Activated naive CD4-positive, alpha-beta T cell (primary cell): ENCODE measurements around the gene RACK1.

Experiments used
- DNase-seq, 4 experiments: peaks; one replicate each; lab custom pipeline; 2025; lab: John Stamatoyannopoulos, UW

RACK1 gene

DNA sequence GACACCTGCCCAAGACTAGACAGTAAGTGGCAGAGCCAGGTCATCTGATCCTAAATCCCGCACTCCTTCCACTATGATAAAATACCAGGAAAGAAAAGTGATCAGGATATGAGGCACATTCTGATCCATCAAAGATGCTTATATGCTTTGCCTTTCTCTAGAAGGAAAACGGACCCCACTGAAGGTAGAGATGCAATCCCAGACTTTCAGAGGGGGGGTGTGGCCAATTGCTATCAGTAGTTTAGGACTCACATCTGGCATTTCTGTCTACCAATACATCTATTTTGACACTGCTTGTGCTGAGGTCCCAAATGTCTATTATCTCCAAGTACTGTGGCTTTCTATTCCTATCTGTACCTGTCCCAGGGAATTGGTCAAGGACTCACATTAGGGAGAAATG is 15.6 kb upstream of the RACK1 start:
- no peak for DNase-seq

DNA sequence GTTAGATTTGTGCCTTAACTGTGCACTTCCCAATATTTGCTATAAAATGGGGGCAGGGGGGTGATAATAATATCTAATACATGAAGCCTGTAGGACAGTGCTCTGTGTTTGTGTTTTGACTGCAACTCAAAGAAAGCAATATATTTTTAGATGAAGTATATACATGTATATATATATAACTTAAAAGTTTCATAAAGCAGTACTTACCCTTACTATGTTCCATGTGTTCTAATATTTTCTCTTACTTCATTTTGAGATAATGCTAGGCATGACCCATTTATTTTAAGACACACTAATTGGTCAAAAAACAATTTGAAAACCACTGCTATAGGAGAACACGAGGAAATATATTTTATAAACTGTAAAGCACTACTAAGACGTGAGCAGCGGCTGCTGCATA is 14.9 kb upstream of the RACK1 start:
- no peak for DNase-seq

DNA sequence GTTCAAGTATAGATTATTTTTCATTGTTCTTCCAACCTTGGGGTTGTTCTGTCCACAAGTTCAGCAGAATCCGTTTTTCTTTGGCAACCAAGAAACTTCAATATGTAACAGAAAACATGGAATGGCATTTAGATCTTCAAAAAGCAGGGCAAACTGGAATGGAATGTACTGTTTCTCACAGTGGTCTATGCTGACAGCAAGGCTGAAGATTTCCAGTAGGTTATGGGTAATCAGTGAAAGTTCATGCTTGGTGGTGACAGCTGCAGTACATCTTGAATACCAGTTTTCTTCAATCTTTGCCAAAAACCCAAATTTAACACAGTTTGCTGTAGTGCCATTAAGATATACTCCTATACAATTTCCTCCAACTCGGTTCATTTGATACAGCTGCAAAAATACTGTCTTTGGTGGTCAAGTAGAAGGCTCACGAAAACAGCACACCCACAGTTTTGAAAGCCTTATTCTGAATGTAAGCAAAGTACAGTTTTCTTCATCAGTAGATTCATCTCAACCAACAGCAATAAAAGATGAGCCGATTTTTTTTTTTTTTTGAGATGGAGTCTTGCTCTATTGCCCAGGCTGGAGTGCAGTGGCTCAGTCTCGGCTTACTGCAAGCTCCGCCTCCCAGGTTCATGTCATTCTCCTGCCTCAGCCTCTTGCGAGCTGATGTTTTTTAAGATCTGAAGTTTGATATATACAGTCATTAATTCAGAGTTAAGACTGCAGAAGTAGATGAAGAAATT is 12.3 kb upstream of the RACK1 start:
- DNase-seq = no peak

DNA sequence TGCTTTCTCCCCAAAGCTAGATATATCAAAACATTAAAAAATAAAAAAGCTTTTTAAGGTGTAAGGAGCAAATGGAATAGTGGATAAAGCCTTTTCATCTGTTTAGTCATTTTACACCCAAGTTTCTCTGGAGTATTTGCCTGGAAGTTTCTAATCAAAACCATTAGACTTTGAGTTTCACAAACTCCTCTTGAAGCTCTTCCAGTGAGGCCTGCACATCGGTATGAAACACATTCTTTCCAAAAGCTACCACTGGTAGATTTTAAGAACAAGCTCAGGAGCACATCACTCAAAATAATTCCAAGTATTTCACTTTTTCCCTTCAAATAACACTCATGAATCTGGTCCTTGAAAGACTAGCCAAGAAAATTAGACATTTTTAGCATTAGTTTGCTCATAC is 11.6 kb upstream of the RACK1 start:
- no peak for DNase-seq

DNA sequence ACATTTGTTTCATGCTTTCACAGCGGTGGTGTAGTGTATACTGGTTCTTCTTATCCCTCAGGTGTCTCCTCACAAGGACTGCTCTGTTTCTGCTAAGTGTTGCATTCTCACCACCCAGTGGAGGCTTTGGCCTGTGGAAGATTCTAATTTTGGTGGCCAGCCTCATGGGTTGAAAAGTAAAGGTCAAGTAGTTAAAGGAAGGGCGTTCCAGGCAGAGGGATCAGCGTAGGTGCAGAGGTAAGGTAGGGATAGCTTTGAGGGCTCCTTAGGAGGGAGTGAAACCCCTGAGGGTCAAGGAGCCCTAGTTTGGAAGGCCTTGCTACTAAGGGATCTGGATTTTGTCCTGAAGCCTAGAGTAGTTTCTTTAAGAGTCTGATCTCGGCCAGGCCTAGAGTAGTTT is 4.6 kb upstream of the RACK1 start:
- no peak for DNase-seq

DNA sequence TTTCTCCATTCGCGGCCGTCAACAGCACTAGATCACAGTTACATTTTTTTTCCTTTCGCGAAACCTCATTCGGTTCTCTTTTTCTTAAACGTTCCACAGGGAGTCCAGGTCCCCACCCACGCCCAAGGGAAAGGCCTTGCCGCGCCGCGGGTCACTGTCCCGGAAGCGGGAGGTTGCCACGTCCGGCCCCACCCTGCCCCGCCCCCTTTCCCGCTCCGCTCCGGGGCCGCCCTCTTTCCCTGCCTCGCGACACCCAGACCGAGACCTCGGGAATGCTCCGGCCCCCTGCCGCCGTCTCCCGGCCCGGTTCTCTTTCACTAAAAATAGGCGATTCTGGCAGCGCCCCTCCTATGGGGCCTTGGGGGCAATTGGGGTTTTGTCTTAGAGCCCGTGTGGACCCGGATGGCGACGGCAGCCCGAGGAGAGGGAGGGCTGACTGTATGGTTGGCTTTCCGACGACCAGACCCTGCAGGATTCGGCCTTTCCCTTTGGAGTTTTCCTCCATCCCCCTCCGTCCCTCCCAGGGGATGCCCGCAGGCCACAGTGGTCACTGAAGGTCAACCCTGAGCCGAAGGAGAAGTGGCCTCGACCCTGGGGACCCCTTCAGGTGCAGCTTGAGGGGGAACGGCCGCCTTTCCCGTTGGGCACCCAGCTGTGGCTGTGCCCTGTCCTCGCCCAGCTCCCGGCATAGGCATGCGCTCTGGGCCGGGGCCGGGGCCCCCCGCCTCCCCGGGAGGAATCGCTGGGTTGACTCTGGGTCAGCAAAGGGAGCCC is 2.8 kb upstream of the RACK1 start:
- DNase-seq = no peak

DNA sequence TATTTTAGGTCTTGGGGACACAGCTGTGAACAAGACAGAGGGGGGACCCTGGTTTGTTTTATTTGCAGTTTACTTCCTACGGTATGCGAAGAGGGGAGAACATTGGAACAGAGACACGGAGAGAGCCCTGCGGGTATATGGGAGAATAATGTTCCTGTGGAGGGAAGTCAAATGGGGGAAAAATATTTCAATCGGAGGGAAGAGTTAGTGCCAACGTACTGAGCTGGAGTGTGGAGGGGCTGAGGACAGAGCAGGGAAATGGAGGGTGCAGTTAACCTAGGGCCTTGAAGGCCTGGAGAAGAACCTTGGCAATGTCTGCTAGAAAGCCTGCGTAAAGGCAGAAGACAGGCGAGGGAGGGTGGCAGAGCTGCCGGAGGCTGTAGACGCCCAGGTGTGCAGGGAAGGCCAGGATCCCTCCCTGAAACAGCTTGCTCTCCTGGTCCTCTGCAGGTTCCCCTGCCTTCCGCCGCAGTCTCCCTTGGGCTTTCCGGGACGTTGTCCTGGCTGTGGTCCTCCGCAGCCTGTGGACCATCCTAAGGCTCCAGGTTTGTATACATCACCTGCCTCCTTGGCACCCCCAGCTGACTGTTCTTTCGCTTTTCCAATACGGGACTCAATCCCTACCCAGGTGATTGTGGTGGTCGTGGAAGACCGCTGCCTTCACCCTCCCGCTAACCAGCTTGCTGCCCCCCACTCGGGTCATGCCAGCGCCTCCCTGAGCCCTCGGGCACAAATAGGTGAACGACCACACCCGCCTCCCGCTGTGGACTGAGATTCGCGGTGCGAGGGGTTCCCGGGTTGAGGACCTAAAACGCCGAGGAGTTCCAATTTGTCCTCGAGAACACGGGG is 1.9 kb upstream of the RACK1 start:
- no peak for DNase-seq

DNA sequence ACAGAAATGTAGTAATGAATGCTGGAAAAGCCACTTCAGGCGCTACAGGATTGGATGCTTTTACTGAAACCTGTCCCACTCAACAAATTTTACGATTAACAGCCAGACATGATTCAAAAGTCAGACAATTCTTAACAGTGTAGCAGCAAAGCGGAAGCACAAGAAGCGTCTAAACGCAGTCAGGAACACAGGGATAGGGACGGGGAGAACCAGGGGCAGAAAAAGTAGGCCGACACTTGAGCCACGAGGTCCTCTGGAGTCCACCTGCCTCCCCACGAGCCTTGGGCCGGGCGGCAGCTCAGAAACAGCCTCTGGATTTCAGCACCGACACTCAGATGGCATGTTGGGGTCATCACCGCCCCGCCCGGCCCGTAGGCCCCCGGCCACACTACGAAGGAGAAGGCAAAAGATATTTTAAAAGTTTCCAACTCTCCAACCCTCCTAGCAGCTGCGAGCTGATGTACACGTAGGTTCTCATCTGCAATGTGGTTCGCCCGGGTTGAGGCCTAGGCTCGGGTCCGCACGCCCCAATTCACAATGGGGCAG is 615 bp downstream of the RACK1 start:
- DNase-seq = no peak

DNA sequence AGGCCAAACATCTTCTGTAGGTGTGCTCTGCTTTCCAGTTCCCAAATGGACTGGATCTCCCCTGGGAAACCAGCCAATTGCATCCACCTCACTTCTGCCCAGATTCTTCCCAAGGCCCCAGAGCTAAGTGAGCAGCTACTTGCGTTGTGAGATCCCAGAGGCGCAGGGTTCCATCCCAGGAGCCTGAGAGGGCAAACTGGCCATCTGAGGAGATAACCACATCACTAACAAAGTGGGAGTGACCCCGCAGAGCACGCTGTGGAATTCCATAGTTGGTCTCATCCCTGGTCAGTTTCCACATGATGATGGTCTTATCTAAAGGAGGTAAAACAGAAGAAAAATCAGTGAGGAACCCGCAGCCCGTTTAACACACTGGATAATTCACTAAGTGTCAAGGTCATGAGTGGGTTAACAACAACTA is 1.7 kb downstream of the RACK1 start:
- DNase-seq = no peak

DNA sequence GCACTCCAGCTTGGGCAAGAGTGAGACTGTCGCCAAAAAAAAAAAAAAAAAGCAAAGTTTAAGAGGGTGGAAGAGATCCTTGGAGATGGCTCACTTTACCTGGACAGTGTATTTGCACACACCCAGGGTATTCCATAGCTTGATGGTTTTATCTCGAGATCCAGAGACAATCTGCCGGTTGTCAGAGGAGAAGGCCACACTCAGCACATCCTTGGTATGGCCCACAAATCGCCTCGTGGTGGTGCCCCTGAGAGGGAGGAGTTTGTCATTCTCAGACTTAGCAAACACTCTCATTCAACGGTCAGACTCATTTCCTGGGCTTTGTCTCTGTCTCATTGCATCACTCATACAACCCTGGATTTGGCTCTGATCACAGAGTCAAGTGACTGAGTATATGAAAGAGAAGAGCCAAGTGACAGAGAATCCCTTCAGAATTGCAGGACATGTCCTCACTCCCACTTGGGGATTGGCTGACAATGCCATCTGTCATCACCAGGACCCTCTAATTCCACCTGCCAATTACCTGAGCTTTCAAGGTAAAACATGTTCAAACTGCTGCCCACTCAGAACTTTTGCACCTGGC is 2.2 kb downstream of the RACK1 start:
- no peak for DNase-seq

DNA sequence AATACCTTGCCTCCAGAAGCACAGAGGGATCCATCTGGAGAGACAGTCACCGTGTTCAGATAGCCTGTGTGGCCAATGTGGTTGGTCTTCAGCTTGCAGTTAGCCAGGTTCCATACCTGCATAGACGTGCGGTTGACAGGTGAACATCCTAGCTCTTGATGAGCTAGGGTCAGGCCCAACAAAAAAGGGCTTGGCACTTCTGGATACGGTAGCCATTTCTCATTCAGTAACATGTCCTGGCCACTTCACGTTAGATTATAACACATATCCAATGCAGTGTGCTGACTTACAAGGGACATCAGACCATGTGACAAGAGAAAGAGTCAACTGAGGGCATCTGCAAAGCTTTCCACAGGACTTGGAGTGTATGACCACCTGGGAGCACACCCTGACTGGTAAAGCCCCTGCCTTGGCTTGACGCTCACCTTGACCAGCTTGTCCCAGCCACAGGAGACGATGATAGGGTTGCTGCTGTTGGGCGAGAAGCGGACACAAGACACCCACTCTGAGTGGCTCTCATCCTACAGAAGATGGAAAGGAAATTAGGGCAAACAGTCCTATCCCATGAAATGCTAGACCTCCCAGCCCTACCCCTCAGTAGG is 4.5 kb downstream of the RACK1 start:
- no peak for DNase-seq

DNA sequence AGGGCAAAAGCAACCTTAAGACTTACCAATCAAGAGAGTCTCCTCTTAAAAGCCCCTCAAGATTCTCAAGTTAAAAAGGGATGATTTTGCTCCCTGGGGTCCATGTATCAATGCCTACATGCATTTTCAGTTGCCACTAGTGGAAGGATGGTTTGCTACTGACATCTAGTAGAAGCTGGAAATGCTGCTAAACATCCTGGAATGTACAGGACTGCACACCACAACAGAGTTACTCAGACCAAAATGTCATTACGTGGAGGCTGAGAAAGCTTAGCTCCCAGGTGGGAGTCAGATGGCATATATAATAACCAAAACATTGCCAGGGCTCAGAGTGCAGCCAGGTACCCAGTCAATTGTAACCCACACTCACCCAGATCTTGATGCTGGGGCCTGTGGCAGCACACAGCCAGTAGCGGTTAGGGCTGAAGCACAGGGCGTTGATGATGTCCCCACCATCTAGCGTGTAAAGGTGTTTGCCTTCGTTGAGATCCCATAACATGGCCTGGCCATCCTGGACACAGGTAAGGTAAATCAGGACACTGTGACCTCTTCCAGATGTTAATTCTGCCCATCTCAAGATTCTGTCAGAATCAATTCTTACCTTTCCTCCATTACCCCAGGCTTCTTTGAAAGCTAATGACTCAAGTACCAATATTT is 5.8 kb downstream of the RACK1 start:
- DNase-seq = no peak

DNA sequence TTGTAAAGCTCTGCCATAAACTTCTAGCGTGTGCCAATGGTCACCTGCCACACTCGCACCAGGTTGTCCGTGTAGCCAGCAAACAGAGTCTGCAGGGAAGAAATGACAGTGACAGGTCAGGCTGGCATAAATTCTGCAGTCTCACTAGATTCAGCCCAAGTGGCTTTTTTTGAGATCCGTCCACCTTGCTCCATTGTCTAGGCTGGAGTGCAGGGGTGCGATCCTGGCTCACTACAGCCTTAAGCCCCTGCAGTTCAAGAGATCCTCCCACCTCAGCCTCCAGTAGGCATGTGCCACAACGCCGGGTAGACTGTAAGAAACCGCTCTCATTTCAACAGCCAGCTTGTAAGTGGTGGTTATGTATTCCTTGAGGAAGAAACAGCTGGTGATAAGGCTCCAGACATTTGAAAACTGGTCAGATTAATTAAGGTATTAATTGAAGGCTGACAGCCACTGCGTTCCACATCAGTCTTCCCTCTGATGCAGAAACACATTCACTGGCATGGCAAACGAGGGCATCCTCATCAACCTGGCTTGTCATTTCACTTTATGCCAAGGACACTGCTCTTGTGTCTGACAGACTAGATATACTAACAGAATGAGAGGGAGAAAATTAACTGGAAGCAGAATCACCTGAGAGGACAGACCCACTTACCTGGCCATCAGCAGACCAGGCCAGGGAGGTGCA is 6.6 kb downstream of the RACK1 start:
- no peak for DNase-seq

DNA sequence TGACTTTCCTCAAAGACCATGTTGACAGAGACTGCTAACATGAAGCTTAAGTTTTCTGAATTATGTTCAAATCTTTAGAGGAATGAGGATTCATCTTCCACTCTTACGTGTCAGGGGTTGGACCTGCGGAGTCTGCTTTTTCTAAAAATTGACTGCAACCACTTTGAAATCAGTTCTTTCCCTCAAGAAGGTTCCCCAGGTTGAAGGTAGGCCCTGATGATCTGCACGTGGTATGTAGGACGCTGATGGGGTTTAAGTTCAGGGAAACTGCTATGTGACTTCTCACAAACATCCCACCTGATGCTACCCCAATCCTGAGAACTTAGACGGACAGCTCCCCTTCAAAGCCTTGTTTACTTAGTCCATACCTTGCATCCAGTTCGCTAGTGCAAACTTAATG is 7.2 kb downstream of the RACK1 start:
- no peak for DNase-seq

DNA sequence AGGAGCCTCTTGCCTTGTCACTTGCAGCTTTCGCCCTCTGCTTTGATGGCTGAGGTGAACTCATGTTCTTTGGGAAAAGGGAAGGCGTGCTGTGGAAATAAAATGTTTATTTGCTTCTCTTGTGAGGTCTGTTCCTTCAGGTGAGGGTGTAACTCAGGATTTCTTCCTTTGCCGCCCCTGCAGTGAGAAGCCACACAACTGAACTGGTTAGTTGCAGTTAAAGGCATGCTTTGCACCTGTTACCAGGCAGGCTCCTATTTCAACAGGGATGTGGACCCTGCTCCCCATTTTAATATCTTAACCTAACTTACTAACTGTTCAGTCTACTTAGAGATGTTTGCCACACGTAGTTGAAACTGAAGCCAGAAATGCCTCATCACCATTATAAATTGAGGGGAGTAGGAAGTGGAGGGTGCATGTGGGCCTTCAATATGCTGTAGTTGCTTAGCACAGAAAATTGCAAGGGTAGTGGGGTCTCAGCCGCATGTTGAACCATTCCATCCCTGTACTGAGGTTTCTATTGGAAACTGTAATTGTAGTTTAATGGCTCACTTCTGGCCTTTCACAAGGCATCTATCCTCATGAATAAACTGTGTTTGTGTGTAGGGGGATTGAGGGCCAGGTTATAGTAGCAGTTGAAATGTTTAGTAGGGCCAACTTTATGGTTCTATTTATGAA is 7.9 kb downstream of the RACK1 start:
- DNase-seq = no peak

DNA sequence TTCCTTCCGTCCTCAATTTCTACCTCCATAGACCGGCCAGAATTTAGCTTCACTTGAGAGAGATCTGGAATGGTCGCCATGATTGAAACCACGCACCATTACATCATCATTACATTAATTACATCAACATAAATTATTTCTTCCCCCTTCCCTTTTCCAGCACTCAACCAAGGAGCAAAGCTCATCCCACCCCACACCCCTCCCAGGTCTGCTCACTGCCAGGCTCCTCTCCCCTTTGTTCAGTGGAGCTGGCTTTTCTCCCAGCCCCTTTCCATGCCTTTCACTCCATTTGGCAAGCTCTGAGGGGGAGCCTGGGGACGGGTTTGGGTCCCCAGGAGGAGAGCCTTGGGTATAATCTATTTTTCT is 8.4 kb downstream of the RACK1 start:
- no peak for DNase-seq

DNA sequence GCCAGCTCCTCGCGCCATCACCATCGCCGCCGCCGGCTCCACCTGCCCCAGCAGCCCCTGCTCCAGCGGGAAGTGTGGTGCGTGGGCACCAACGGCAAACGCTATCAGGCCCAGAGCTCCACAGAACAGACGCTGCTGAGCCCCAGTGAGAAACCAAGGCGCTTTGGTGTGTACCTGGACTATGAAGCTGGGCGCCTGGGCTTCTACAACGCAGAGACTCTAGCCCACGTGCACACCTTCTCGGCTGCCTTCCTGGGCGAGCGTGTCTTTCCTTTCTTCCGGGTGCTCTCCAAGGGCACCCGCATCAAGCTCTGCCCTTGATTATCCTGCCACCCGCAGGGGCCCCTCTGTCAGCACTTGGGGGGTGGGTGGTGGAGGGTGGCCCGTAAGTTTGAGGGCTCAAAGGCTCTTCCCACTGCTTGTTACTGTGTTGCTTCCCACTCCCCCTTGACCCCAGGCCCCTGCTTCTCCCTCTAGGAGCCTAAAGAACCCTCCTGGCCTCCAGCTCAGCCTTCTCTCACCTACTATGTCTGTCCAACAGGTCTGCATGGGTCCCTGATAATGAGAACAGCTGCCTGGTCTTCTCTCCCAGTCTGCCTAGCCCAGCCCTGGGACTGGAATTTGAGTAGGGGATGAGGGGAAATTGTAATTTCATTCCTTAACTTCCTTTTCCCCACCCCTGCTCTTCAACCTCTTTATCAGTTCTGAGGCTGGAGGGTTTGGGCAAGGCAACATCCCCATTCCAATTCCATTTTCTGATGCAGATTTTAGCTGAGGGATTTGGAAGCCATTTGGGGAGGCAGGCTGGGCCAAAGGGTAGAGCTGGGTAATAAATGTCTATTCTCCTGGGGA is 9.0 kb downstream of the RACK1 start:
- DNase-seq = no peak

DNA sequence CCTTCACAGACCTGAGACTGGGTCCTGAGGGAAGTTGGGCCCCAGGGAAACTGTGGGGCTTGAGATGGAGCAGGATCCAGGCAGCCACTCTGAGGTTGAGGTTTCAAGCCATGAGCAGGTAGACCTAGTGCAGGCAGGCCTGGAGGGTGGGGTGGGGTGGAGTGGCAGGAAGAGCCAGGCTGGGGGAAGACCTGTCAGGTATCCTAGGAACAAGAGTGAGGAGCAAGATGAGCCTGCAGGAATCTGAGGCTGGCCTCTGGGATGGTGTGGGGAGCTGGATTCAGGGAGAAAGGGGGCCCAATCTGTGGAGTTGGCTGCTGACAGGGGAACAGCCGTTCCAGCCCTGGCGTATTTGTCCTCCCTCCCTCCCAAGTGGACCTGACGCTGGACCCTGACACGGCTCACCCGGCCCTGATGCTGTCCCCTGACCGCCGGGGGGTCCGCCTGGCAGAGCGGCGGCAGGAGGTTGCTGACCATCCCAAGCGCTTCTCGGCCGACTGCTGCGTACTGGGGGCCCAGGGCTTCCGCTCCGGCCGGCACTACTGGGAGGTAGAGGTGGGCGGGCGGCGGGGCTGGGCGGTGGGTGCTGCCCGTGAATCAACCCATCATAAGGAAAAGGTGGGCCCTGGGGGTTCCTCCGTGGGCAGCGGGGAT is 9.8 kb downstream of the RACK1 start:
- DNase-seq = no peak
